ENCODE measurements around the gene HAS3.

HAS3 gene

GRCh38 chr16:69093974-69094373 lies 11.5 kb upstream of the HAS3 start:
- no peak for DNase-seq (ENCODE audit: low spot score)

- DNase-seq (ENCODE audit: low spot score) = no peak
Measured at GRCh38 chr16:69094501-69094900, 11.0 kb upstream of the HAS3 start.

GRCh38 chr16:69095193-69095592 lies 10.3 kb upstream of the HAS3 start:
- no peak for DNase-seq (ENCODE audit: low spot score)

GRCh38 chr16:69100071-69100691 lies 5.3 kb upstream of the HAS3 start:
- DNase-seq (ENCODE audit: low spot score) = no peak

- no peak for DNase-seq (ENCODE audit: low spot score)
Measured at GRCh38 chr16:69106491-69107315, 1.2 kb downstream of the HAS3 start.

GRCh38 chr16:69107316-69107962 lies 2.0 kb downstream of the HAS3 start:
- no peak for DNase-seq (ENCODE audit: low spot score)

- no peak for DNase-seq (ENCODE audit: low spot score)
Measured at GRCh38 chr16:69108064-69108904, 2.8 kb downstream of the HAS3 start.

- DNase-seq (ENCODE audit: low spot score) = no peak
Measured at GRCh38 chr16:69108905-69109252, 3.4 kb downstream of the HAS3 start.

- no peak for DNase-seq (ENCODE audit: low spot score)
Measured at GRCh38 chr16:69109486-69110270, 4.2 kb downstream of the HAS3 start.

- DNase-seq (ENCODE audit: low spot score) = no peak
Measured at GRCh38 chr16:69110406-69110805, 5.0 kb downstream of the HAS3 start.

GRCh38 chr16:69111216-69111875 lies 5.9 kb downstream of the HAS3 start:
- no peak for DNase-seq (ENCODE audit: low spot score)

GRCh38 chr16:69111876-69112230 lies 6.4 kb downstream of the HAS3 start:
- no peak for DNase-seq (ENCODE audit: low spot score)

- peak; percentile 41 for DNase-seq (ENCODE audit: low spot score)
Measured at GRCh38 chr16:69112285-69113129, 7.1 kb downstream of the HAS3 start.

- no peak for DNase-seq (ENCODE audit: low spot score)
Measured at GRCh38 chr16:69113216-69113615, 7.8 kb downstream of the HAS3 start.

- DNase-seq (ENCODE audit: low spot score) = no peak
Measured at GRCh38 chr16:69114346-69114975, 9.0 kb downstream of the HAS3 start.

- DNase-seq (ENCODE audit: low spot score) = no peak
Measured at GRCh38 chr16:69114976-69115355, 9.5 kb downstream of the HAS3 start.

GRCh38 chr16:69115361-69115760 lies 9.9 kb downstream of the HAS3 start:
- no peak for DNase-seq (ENCODE audit: low spot score)

GRCh38 chr16:69115837-69116236 lies 10.4 kb downstream of the HAS3 start:
- no peak for DNase-seq (ENCODE audit: low spot score)

- no peak for DNase-seq (ENCODE audit: low spot score)
Measured at GRCh38 chr16:69116256-69116875, 10.9 kb downstream of the HAS3 start.

Measured in hematopoietic multipotent progenitor cell treated with erythropoietin and hydrocortisone succinate and interleukin-3 and kit ligand, for 17 days (in vitro differentiated cells).